Stimulated activated CD4-positive, alpha-beta T cell treated with anti-CD3 and anti-CD28 coated beads, TNF-alpha, amount 100 ng/mL, for 48 hours (primary cell): ENCODE data around the gene CLHC1.
"Not testable (repeated sequence)": the region's sequence is repeated elsewhere in the genome, so short reads cannot be mapped to it uniquely, and the experiment has no call there.

Source experiments
- DNase-seq, 3 donors: peaks; one replicate each; pipeline ENCODE4 v3.0.0-alpha.2; 2020; ENCODE audit warnings: low read depth in 3 of 3

CLHC1 gene

DNA sequence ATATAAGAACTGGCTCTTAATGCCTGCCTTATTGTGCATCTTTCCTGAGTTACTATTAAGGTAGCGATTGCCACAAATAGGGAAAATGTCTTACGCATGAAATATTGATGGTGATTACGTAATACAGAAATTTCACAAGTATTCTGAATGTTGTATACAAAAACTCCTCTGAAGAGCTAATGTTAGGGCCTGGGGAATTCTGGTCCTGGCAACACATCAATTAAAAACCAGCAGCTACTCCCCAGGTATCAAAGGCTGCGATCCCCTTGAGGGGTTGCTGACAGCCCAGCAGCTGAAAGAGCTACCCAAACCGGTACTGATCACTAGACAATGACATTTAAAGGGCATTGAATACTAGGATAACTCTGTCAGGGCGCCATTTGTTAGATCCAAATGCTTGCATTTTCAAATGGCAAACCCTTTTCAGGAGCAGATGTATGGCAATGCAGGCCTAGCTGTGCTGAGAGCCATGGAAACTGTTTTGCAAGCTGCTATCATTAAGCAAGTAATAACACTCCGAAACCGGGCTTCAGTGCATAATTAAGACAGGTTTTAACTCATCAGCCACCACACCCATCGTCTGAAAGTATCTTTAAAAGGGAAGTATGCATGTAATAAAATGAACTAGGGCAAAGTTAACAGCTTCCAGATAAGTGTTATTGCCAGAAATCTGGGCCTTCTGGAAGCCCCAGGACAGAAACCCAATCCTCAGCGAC, 78.4 kb downstream of the CLHC1 start:
- DNase-seq = no peak

GRCh38 chr2:55152475-55153412, 79.3 kb downstream of the CLHC1 start:
- no peak for DNase-seq

- DNase-seq = no peak
These were observed 80.2 kb downstream of the CLHC1 start for GRCh38 chr2:55151733-55152433.

GRCh38 chr2:55150834-55151233, 81.3 kb downstream of the CLHC1 start:
- DNase-seq = no peak

- DNase-seq = no peak
These were observed 83.8 kb downstream of the CLHC1 start for GRCh38 chr2:55148269-55148668.

DNA sequence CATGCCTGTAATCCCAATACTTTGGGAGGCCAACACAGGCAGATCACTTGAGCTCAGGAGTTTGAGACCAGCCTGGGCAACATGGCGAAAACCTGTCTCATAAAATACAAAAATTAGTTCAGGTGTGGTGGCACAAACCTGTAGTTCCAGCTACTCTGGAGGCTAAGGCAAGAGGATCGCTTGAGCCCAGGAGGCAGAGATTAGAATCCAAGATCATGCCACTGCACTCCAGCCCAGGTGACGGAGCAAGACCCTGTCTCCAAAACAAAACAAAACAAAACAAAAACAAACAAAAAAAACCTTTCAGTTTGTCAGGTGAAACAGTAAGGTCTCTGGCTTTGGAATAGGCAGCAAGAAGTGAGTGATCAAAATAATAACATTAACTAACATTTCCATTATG, 84.6 kb downstream of the CLHC1 start:
- DNase-seq = no peak

- no peak for DNase-seq
These were observed 85.1 kb downstream of the CLHC1 start for GRCh38 chr2:55147041-55147440.

- DNase-seq = no peak
These were observed 85.8 kb downstream of the CLHC1 start for GRCh38 chr2:55146263-55146662.

- no peak for DNase-seq
These were observed 86.9 kb downstream of the CLHC1 start for GRCh38 chr2:55144922-55145820.

- DNase-seq = not testable (repeated sequence)
These were observed 88.4 kb downstream of the CLHC1 start for GRCh38 chr2:55143706-55144105.

- DNase-seq = no peak
These were observed 89.6 kb downstream of the CLHC1 start for GRCh38 chr2:55142518-55142917.

GRCh38 chr2:55141572-55142413, 90.3 kb downstream of the CLHC1 start:
- DNase-seq = no peak

DNA sequence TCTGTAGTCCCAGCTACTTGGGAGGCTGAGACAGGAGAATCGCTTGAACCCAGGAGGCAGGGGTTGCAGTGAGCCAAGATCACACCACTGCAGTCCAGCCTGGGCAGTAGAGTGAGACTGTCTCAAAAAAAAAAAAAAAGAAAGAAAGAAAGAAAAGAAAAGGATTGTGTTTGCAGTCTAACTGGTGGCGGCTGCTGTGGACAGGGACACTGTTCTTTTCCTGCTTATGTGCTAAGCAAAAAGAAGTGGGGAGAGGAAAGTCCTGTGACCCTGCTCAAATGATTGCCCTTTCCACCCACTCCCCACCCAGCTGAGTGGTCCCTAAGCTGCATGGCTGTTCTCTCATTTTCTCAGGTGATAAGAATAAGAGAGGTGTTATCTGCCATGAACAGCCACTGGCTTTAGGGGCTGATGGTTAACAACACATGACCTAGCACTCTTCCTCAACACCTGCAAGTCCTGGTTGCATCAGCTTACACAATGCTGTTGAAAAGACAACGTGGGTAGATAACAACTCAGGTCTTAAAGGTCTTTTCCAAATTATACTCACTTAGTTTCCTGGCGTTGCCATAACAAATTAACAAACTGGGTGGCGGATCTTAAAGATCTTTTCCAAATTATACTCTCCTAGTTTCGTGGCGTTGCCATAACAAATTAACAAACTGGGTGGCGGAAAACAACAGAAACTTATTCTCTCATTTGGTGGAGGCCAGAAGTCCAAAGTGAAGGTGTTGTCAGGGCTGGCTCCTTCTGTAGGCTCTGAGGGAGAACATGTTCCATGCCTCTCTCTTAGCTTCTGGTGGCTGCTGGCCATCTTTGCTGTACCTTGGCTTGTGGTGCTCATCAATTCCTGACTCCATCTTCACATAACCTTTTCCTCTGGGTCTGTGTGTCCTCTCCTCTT, 91.5 kb downstream of the CLHC1 start:
- DNase-seq = no peak

GRCh38 chr2:55139305-55139704, 92.8 kb downstream of the CLHC1 start:
- DNase-seq = no peak

- no peak for DNase-seq
These were observed 93.2 kb downstream of the CLHC1 start for GRCh38 chr2:55138882-55139229.

DNA sequence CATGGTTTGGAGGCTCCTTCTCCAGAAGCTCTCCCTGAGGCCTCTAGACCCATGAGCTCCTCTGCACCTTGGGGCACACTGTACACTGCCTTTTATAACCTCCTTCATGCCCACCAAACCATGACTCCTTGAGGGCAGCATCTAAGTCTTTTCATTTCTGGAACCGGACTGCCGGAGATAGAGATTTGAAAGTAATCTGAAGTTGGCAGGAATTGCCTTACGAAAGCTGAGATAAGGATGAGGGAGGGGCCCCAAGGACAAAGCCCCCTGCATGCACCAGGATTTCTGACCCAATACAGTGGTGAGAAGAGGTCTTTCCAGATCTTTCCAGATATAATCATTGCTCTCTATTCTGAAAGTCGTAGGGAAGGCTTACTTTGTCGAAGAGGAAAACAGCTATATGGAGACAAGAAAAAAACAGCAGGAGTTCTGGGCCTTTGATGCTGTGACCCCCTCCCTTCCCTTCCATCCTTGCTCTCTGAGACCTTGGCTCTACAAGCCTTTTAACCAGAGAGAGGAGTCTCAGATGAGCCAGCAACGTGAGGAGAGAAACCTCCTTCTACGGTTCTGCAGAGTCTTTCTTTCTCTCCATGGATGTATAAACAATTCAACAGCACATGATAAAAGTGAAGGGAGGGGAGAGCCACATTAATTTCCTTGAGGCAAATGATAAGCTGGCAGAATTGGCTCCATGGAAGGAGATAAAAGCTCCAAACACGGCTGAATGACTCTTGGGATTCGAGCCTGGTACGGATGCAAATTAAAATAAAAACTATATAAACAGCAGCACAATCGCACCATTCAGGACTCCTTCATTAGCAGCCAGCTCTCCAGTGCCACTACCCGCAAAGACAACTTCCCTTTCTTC, 93.8 kb downstream of the CLHC1 start:
- DNase-seq = no peak

DNA sequence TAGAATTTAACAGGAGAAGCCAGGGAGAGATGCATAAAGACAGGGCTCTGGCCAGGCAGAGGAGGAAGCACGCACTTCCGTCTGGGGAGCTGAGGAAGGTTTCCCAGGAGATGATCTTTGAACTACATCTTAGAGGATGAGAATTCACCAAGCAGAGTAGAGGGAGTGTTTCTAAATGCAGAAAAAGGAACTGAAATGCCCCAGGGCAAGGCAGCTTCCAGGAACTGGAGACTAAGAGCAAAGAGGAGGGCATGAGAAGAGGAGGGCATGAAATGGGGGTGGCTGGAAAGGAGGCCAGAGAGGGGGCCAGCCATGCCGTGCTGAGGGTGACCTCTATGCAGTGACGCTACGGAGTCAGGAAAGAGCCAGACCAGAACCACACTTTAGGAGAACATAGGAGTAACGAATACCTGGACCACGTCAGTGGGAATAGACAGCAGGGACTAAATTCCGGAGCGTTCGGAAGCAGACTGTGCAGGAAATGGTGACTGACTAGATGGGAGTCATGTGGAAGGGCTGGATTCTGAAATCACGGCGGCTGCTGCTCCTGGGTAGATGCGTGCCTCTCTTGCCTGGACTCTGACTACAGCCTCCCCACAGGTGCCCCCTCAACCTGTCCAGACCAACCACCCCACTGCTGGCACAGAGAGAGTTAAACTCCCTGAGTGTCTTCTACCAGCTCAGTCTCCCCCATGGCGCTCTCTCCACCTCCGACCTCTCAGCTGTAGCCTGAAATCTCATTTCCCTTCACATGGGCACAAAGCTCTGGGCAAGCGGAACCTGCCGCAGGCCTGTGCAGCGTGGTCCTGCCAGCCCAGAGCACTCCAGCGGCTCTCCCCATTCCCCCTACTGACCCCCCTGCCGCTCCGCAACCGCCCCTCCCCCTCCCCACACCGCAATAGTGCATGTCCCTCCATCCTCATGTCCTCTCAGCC, 94.8 kb downstream of the CLHC1 start:
- DNase-seq = no peak
